ENCODE measurements around the gene CDK3.

GRCh38 chr17:76040376-76040775, 39.7 kb downstream of the CDK3 start:
- TF ChIP-seq FOXP2 (optimal IDR thresholded peaks at IDR 0.05; ENCODE audit: control extremely low read depth, extremely low read length, insufficient read depth): no peak
- no peak for TF ChIP-seq POLR2AphosphoS5 (IDR thresholded peaks at IDR 0.05; ENCODE audit: borderline replicate concordance, low read depth, low read length)

Data from SK-N-MC (cell line).